KMS-11 (cell line): Measurements from ENCODE around the gene TMEM184B.

Source experiments
- H2AFZ ChIP-seq: fragments of 200-600 bp; sonication (generic); 2 replicates; pipeline ENCODE4 v1.6.1; 2016; ENCODE audit warnings: antibody characterized with exemption, mixed run types, low read depth
- H3K27ac ChIP-seq: fragments of 200-600 bp; sonication (generic); 2 replicates; pipeline ENCODE4 v1.6.1; 2016; ENCODE audit warnings: mild to moderate bottlenecking, mixed run types
- H3K27me3 ChIP-seq: fragments of 200-600 bp; sonication (generic); 2 replicates; pipeline ENCODE4 v1.6.1; 2017; ENCODE audit warnings: mild to moderate bottlenecking, low read depth, mixed run types, moderate library complexity; ENCODE audit not compliant: insufficient read depth
- H3K36me3 ChIP-seq: fragments of 200-600 bp; sonication (generic); 2 replicates; pipeline ENCODE4 v1.6.1; 2017; ENCODE audit warnings: mild to moderate bottlenecking, mixed run types; ENCODE audit not compliant: insufficient read depth
- H3K4me1 ChIP-seq: fragments of 200-600 bp; sonication (generic); 2 replicates; pipeline ENCODE4 v1.6.1; 2016; ENCODE audit warnings: mild to moderate bottlenecking, low read depth, mixed run types; ENCODE audit not compliant: poor library complexity, severe bottlenecking
- H3K4me2 ChIP-seq: fragments of 200-600 bp; sonication (generic); 2 replicates; pipeline ENCODE4 v1.7.0; 2016; ENCODE audit warnings: mild to moderate bottlenecking, mixed run types
- H3K4me3 ChIP-seq: fragments of 200-600 bp; sonication (generic); IDR thresholded peaks from 2 replicates; pipeline ENCODE4 v1.6.1; 2017; ENCODE audit warnings: low read depth, low read length, mixed read lengths; ENCODE audit not compliant: insufficient read depth
- H3K79me2 ChIP-seq: fragments of 200-600 bp; sonication (generic); 2 replicates; pipeline ENCODE4 v1.6.1; 2016; ENCODE audit warnings: low read depth, mixed run types; ENCODE audit not compliant: insufficient read depth
- H3K9ac ChIP-seq: fragments of 200-600 bp; sonication (generic); 2 replicates; pipeline ENCODE4 v1.6.1; 2016; ENCODE audit warnings: mild to moderate bottlenecking, mixed run types
- H4K20me1 ChIP-seq: fragments of 200-600 bp; sonication (generic); 2 replicates; pipeline ENCODE4 v1.6.1; 2016; ENCODE audit warnings: mild to moderate bottlenecking, mixed run types; ENCODE audit not compliant: insufficient read depth
- CTCF ChIP-seq: fragments of 200-600 bp; sonication (generic); conservative IDR thresholded peaks from 2 replicates; pipeline ENCODE4 v1.6.1; 2017; ENCODE audit warnings: low read depth, mild to moderate bottlenecking, antibody characterized with exemption, low read length, moderate library complexity, mixed read lengths

TMEM184B gene

GRCh38 chr22:38199826-38200559 is 72.8 kb downstream of the TMEM184B start:
- peaks cover 44% of the 10 kb centered on the region for H3K4me1 ChIP-seq

GRCh38 chr22:38196791-38197419 is 75.9 kb downstream of the TMEM184B start:
- no peaks in the 10 kb centered on the region for H3K79me2 ChIP-seq
- no peak overlapping the region for H2AFZ ChIP-seq
- no peaks in the 10 kb centered on the region for H3K27me3 ChIP-seq
- H3K4me2 ChIP-seq: no peak overlapping the region
- H3K9ac ChIP-seq: no peak overlapping the region
- TF ChIP-seq CTCF: no peak
- H3K27ac ChIP-seq: no peak overlapping the region
- H3K36me3 ChIP-seq: no peaks in the 10 kb centered on the region
- H3K4me3 ChIP-seq: no peak overlapping the region
- no peaks in the 10 kb centered on the region for H4K20me1 ChIP-seq
- H3K4me1 ChIP-seq: peaks cover 41% of the 10 kb centered on the region

More at GRCh38 chr22:38199826-38200559, 72.8 kb downstream of the TMEM184B start:
- no peaks in the 10 kb centered on the region for H3K27me3 ChIP-seq
- H3K27ac ChIP-seq: no peak overlapping the region
- no peak overlapping the region for H3K9ac ChIP-seq
- no peak overlapping the region for H3K4me2 ChIP-seq
- no peaks in the 10 kb centered on the region for H4K20me1 ChIP-seq
- H3K79me2 ChIP-seq: no peaks in the 10 kb centered on the region
- TF ChIP-seq CTCF: no peak
- no peak overlapping the region for H3K4me3 ChIP-seq
- no peaks in the 10 kb centered on the region for H3K36me3 ChIP-seq
- no peak overlapping the region for H2AFZ ChIP-seq

- Histone ChIP-seq H4K20me1 (no peaks in the 10 kb centered on the region), H2AFZ (no peak overlapping the region), H3K27ac (no peak overlapping the region), H3K4me2 (no peak overlapping the region), H3K9ac (no peak overlapping the region), H3K4me1 (peaks cover 27% of the 10 kb centered on the region), H3K36me3 (no peaks in the 10 kb centered on the region), H3K79me2 (no peaks in the 10 kb centered on the region), H3K4me3 (no peak overlapping the region), H3K27me3 (no peaks in the 10 kb centered on the region)
- no peak for TF ChIP-seq CTCF
Observed at GRCh38 chr22:38193580-38193979, 79.2 kb downstream of the TMEM184B start.

GRCh38 chr22:38192475-38192863 is 80.3 kb downstream of the TMEM184B start:
- H3K79me2 ChIP-seq: no peaks in the 10 kb centered on the region
- no peaks in the 10 kb centered on the region for H3K27me3 ChIP-seq
- no peak overlapping the region for H3K27ac ChIP-seq
- no peaks in the 10 kb centered on the region for H3K36me3 ChIP-seq
- no peak for TF ChIP-seq CTCF
- H3K4me2 ChIP-seq: no peak overlapping the region
- no peak overlapping the region for H2AFZ ChIP-seq
- H4K20me1 ChIP-seq: no peaks in the 10 kb centered on the region
- no peak overlapping the region for H3K4me3 ChIP-seq
- peaks cover 27% of the 10 kb centered on the region for H3K4me1 ChIP-seq
- no peak overlapping the region for H3K9ac ChIP-seq
